NCI-H1417 (cell line): ENCODE data around the gene RIMBP2.
"Not testable (repeated sequence)": the region's sequence is repeated elsewhere in the genome, so short reads cannot be mapped to it uniquely, and the experiment has no call there.

Experiments
- DNase-seq, 3 experiments: peaks; one replicate each; lab custom pipeline; 2025; lab: John Stamatoyannopoulos, UW

RIMBP2 gene

DNA sequence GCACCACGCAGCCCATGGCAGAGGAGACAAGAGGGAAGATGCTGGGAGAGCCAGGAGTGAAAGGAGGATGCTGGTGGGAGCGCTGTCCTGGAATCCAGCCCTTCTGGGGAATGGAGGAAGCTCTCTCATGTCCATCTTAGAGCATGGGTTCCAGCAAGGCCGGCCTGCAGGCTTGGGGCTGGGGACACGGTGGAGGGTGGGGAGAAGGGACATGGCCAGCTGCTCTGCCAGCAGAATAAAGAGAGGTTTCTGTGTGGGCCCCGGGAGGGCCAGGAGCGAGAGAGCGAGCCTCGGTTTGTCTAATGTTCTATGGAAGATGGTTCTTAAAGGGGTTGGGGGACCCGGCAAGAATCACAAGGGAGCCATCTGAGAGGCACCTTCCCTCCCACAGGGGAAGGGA lies 60.2 kb downstream of the RIMBP2 start:
- DNase-seq = no peak

DNA sequence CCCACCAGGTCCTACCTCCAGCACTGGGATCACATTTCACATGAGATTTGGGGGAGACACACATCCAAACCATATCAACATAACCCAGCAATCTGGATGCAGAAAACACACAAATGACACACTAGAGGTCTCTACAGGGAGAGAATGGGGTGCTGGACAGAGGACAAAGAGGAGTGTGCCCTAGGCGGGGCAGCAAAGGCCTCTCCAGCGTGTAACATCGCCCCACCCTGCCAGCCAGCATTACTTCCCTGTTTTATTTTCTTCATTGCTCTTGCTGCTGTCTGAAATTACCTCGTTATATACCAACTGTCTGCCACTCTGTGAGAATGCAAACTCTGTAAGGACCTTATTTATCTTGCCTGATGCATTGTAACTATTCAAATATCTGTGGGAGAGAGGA lies 61.1 kb downstream of the RIMBP2 start:
- peak in 1 of 3 experiments; percentile 26 for DNase-seq

DNA sequence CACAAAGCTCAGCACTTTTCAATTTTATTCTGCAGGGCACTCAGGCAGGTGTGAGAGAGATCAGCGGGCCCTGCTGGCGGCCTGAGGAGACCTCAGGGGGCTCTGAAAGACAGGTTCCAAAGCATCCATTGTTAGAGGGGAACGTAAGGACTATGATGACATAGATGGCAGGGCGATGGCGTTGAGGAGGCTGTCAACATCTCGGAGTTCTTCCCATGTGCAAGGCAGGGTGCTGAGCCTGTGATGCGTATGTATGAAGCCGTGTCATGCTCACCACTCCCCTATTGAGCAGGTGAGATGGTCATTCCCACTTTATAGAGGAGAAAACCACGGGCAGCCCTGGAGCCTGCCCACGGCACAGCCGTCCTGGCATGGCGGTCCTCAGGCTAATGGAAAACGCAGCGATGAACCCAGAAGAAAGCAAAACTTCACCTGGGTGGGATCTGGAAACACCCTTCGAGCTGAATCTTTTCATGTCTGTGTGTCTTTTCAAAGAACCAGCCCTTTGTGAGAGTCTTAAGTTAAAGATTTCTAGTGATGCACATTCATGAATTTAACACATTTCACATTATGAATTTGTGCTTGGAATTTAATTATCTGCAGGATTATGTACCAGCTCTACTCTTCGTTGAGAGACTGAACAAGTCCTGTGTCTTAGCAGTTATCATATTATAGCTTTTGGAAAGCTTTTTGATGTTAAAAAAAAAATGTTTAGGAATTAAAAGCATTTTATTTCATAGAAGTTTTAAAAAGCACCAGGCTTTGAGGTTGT lies 64.7 kb downstream of the RIMBP2 start:
- no peak for DNase-seq

DNA sequence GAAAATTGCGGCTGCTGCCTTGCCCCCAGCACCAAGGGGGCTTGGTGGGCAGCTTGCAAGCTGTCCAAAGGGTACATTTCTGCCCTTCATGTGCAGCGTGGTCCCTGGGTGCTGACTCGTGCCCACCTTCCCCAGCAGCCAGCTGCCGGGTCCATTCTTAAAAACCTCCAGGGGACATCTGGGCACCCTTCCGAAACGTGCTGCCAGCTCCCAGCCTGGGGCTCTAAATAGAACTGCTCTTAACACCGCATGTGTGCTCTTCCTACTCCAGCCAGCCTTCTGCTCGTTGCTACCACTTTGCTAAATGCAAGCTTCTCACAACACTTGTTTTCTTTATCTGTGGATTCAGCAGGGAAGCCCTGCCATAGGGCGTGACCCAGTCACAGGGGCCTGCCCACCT lies 66.0 kb downstream of the RIMBP2 start:
- DNase-seq = peak in 1 of 3 experiments; percentile 28

DNA sequence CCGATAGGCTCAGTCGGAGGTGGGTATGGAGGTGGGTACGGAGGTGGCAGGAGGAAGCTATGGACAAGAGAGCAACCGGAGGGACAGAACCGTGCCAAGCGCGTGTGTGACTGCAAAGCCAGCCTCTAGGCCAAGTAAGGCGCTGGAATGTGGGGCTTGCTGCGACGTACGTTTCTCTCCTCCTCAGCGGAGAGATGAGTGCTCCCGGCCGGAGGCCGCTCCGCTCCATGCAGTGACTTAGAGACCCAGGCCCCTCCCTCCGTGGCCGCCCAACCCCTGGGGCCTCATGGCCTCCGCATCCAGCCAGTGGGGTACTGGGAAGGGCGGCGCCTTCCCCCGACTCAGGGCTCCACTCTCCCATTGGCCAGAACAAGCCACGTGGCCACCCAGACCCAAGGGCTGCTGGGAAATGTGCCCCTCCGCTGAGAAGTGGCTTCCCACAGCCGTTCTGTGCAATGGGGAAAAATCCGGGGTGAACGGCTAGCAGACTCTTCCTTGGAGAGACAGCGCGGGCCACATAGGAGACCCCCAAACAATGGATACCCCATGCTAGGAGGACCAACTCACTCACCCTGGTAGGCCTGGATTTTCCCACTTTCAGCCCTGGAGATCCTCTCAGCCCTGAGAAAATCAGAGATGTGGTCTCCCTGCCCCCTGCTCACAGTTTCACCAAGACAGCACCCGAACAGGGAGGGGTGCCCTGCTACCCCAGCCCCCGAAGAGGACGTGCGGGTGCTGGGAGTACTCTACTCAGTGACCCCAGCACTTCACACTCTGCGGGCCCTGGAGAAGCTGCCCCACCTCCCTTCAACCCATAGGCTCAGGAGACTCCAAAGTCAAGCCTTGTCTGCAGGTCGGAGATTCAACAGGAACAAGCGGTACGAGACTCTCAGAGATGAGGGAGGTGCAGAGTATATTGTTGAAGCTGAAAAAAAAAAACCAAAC lies 66.7 kb downstream of the RIMBP2 start:
- DNase-seq = no peak

DNA sequence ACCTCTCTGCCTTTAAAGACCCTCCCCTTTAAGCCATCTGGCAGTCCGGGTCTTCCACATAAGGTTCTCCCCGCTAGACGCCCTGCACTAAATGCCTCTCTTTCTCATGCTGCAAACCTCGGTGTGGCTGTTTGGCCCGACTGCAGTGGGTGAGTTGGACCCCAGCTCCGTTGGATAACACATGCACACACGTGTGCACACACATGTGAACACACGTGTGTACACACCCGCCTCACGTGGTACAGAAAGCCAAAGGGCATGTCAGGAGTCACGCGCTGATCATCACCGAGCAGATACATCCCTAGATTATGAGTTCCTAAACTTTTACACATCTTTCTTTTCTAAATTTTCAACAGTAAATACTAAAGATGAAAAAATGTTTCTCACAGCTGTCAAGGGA lies 68.3 kb downstream of the RIMBP2 start:
- DNase-seq = no peak

DNA sequence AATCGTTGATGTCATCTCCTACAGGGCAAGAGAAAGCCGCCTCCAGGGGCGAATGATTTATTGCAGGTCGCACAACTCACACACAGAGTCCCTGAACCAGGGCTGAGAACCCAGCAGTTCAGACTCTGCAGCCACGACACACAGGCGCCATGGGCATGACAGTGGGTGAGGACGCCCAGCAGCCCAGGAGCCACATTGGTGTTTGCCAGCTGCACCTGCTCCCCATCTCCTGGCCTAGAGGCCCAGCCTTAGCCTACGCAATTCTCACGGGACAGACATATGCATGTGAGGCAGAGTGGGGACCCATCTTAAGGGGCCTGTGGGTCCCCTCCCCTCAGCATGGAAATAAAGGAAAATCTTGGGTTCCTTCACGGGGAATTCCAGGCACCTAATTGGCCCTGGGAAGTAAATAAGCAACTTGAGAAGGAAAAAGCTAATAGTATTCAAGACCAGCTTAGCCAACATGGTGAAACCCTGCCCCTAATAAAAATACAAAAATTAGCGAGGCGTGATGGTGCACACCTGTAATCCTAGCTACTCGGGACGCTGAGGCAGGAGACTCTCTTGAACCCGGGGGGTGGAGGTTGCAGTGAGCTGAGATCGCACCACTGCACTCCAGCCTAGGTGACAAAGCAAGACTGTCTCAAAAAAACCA lies 69.3 kb downstream of the RIMBP2 start:
- peak in 1 of 3 experiments; percentile 58 for DNase-seq

DNA sequence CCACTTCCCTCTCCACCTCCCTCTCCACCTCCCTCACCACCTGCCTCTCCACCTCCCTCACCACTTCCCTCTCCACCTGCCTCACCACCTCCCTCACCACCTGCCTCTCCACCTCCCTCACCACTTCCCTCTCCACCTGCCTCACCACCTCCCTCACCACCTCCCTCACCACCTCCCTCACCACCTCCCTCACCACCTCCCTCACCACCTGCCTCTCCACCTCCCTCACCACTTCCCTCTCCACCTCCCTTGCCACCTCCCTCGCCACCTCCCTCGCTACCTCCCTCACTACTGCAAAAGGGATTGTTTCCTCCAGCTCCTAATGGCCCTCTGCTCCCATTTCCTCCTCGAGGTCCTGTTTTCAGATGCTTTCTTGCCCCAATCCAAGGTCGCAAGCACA lies 69.9 kb downstream of the RIMBP2 start:
- not testable (repeated sequence) for DNase-seq

DNA sequence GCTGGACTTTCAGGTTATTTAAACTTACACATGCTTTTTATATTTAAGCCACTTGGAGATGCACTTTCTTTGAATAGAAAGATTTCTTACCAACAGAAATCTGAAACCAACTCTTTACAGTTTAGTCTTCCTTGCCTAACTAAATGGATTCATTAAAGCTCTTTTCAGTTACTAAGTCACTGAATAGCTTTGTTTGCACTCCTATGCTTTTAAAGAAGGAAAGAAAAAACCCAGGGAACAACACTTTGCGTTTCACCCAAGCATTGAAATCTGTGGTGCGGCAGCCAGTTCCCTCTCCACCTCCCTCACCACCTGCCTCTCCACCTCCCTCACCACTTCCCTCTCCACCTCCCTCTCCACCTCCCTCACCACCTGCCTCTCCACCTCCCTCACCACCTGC lies 70.3 kb downstream of the RIMBP2 start:
- peak in 1 of 3 experiments; percentile 87 for DNase-seq

DNA sequence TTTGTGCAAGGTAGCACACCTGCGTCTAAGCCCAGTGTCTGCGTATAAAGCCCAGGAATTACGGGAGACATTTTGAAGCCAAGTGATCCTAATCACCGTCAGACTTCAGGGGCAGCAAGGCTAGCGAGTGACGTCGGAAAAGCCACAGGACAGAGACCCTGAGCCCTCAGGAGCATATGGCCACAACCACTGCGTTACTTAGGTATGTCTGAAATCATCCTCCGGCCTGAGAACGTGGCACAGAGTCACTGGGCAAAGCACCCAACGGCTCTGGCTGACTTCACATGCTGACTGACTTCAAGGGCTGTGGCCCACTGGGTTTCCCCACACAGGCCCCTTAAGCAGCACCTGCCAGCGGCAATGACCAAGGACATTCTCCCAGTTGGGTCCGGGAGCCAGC lies 71.5 kb downstream of the RIMBP2 start:
- no peak for DNase-seq

DNA sequence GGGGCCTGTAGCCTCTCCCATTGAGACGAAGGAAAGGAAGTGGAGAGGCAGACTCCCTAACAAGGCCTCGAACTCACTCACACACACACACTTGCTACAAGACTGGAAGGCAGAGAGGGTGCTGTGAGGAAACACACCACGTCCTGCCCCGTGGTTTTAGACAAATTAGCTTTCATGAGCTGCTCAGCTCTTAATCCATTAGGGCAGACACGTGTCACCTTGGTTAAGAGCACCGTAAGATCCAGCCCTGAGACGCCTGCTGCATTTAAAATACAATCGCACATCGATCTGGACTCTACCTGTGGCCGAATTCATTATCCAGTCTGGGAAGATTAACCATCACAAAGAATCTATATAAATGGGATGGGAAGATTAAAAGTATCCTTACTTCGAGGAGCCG lies 72.0 kb downstream of the RIMBP2 start:
- DNase-seq = no peak

DNA sequence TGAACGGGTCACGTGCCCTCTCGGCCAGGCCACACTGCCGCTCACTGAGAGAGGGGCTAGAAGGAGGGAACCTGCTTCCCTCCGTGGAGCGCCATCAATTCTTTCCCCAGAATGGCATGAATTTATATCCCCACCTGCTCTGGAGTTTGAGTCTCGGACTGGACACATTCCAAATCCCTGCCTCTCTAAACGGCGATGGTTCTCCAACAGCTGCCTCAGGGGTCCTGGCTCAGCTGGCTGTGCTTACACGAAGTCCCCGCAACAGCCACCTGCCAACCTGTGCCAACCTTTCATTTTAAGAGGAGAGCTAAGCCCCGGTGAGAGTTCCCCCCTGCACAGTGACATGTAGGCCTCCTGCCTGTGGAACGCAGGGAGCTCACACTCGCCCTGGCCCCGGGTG lies 73.2 kb downstream of the RIMBP2 start:
- no peak for DNase-seq

DNA sequence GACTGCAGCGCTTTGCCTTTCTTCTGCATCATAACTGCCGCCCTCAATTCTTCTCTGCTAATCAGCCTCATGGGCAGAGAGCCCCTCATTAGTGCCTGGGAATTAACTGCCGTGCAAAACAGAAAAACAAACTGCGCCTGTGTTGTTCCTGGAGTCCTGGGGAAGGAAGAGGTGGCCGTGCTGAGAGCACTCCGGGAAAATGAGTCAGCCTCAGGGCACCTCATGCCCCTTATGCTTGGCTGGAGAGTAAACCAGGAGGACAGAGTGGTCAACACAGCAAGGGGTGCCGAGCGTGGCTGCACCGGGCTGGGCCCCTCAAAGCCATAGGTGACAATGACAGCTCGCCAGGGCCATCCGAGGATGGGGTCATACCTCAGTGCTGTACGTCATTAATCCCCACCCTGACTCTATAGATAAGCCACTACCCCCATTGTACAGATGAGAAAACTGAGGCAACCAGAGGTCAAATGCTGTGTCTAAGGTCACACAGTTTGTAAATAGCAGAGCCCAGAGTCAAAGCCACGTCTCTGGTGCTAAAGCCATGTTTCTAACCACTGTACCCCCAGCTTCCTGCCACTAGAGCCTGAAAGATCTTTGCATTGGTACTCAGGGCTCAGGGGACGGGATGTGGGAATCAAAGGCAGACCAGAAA lies 74.4 kb downstream of the RIMBP2 start:
- DNase-seq = no peak

DNA sequence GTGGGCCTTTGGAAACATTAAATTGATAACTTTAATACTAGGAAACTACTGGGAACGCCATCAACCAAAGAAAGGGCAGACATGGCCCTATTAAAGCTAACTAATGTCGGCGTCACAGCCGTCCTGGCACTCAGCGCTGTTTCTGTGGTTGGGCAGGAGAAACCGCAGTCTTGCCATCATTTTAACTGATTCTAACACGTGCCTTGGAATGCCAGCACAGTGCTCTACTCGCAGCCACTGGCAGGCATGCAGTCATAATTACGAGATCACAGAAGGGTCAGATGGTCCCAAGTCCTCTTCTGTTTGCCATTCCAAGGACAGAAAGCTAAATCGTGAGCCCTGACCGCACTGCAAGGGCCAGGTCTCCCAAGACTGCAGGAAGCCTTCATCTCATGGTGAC lies 75.2 kb downstream of the RIMBP2 start:
- DNase-seq = no peak

DNA sequence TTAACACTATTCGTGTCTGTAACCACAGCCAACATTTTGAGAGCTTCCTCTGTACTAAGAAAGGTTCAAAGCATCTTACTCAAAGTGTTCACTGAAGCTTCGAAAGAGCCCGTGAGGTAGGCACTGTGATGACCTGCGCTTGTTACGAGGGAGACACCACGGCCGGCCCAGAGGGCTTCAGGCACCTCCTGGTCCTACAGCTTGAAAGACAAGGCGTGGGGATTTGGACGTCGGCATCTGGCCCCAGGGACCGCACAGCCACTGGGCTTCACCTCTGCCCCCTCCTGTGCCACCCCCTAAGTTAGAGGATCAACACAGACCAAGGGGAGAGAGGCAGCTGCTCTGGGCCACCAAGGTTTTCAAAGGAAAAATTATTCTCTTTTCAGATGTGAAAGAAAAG lies 75.6 kb downstream of the RIMBP2 start:
- no peak for DNase-seq

DNA sequence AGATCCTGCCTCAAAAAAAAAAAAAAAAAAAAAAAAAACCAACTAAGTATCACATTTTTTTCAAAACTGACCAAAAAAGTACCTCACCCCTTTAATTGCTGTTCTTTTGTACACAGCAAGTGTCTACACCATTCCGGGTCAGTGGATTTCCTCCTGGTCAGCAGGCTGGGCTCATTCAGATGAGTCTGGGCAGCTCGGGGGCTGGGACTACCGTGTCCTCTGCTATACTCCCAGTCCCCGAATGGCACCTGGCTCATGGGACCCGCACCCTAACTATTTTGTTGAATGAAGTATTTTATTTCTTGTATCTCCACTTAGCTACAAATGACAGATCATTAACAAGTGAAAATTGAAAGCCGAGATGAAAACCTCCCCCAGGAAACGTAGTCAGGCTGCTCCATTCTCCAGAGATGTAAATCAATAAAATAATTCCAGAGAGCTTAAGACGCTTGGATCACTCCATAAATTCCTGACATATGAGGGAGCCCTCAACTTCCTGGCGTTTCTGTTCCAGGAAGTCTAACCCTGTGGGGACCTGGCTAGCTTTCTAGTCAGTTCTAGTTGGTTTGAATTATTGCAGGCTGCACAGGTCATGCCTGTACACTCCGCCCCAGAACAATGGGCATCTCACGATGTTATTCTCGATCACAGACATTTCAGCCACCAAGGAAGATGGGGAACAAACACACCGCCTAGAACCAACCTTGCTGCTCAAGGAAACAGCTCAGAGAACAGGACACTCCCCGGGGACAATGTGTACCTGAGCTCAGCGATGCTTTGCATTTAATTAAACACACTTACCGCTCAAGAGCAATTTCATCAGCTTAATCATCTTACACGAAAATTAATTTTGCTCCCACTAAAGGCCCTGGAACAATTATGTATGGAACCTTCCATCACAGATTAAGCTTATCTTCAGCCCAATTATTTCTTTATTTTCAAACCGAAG lies 76.3 kb downstream of the RIMBP2 start:
- DNase-seq = peak in 2 of 3 experiments; percentile 26 to 58

DNA sequence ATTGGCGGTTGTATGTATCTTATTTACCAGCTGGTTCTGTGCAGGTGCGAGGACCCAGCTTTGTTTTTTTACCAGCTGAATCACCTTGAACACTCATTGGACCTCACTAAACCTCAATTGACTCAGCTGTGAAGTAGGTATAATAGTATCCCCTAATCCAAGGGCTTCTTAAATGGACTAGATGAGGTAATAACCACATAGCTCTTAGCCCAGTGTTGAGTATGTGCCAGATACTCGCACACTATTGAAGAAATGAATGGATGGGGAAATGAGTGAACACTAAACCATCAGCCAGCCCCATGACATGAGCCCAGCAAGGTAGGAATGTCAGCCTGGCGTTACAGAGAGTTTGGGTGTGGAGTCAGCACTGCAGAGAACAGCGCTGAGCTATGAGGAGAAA lies 79.7 kb downstream of the RIMBP2 start:
- DNase-seq = no peak

DNA sequence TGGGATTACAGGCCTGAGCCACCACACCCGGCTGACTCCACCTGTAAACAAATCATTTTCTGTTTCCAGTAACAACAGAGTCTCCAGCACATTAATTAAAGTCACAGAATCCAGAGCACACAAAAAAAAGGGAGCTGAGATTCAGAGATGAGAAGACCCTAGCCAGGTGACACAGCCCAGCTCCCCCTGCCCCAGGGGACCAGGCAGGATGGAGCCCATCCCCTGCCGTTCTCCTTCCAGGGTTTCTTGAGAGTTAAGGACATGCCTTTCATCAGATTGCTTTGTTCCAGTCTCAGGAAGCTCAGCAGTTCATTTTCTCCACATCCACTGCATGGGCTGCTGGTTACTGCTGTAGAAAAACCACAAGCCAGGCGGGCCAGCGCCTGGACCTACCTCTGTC lies 81.2 kb downstream of the RIMBP2 start:
- peak; percentile 49 to 85 (median 78) for DNase-seq

DNA sequence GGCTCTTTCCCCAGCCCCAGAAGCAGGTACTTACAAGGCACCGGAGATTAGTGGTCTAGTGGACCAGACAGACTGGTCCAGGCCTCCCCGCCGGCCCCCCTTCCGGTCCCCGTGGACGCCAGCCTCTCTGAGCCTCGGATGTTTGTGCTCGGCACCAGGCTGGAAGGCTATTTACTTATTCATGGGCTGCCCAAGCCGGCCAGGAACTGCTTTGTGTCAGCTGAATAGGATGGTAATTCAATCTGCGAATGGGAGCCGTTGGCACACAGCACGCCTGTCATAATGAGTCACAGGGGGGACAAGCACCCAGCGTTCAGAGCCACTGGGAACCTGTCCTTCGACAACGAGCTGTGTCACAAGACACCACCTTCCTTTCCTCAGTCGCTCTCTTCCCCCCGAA lies 82.3 kb downstream of the RIMBP2 start:
- peak; percentile 92 to 98 (median 95) for DNase-seq

DNA sequence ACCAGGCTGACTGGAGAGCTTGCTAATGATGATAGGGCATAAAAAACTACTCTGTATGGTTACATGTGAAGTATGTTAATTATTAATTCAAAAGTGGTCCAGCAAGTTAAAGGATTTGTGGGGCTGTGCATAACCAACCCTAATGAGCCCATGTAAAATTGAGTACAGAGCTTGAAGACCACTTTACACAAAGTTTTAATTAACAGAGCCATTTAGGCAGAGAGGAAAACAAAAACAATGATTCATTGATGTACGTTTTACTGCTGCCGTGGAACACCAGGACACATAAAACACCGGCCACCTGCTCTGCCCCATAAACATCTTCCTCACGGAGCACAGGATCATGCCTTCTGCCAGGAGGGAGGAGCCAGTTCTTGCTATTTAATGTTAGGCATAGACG lies 83.5 kb downstream of the RIMBP2 start:
- peak; percentile 66 to 90 (median 66) for DNase-seq

DNA sequence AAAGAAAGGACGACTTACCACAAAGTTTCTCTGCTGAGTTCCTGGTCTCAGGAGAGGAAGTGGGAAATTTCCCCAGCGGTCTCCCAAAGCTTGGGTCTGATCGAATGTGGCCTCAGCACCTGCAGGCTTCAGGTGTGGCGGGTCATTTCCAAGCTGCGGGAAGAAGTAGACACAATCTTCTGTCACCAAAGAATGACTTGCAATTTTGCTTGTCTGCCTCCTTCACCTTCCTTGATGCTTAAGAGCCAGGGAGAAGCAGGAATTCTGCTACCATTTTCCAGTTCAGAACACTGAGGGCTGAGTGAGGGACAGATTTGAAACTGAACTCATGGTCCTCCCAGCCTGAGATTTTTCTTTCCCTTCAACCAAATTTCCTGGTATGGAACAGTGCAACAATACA lies 87.8 kb downstream of the RIMBP2 start:
- no peak for DNase-seq
